HepG2 (cell line): ENCODE data around the gene PRRT2. TPM values are rescaled to one million over a fixed set of nuclear protein-coding genes. Genes with fewer than 3 reads are reported as not detected.

ENCODE experiments used
- BRF2 ChIP-seq: sonication (generic); formaldehyde crosslinking; IDR thresholded peaks from 2 replicates; pipeline ENCODE4 v1.8.1; 2022; ENCODE audit warnings: mild to moderate bottlenecking, missing genetic modification reagents
- FOXA3 ChIP-seq: IDR thresholded peaks from 2 replicates; pipeline ENCODE4 v1.6.1; 2016; ENCODE audit warnings: missing genetic modification reagents, missing compliant biosample characterization
- FOXM1 ChIP-seq: sonication (generic); formaldehyde crosslinking; IDR thresholded peaks from 2 replicates; pipeline ENCODE4 v1.5.0; 2020; ENCODE audit warnings: missing genetic modification reagents
- HOXA7 ChIP-seq: sonication (generic); formaldehyde crosslinking; IDR thresholded peaks from 2 replicates; pipeline ENCODE4 v1.8.1; 2022; ENCODE audit warnings: mild to moderate bottlenecking, missing genetic modification reagents, moderate library complexity
- KLF16 ChIP-seq, 2 experiments: sonication (generic) in 1 of 2; formaldehyde crosslinking in 1 of 2; IDR thresholded peaks; 2 replicates each; pipeline versions ENCODE4 v1.6.1 to v1.8.0; 2016 to 2023; ENCODE audit warnings: missing genetic modification reagents in 2 of 2, missing compliant biosample characterization in 1 of 2
- MNT ChIP-seq: fragments of 450-650 bp; IDR thresholded peaks from 2 replicates; pipeline ENCODE4 v1.6.1; 2016
- NFE2L1 ChIP-seq: sonication (generic); formaldehyde crosslinking; IDR thresholded peaks from 2 replicates; pipeline ENCODE4 v1.4.0; 2020; ENCODE audit warnings: missing genetic modification reagents, mild to moderate bottlenecking, borderline replicate concordance
- PCBP2 ChIP-seq: fragments of 200-400 bp; formaldehyde crosslinking; optimal IDR thresholded peaks from 2 replicates; pipeline ENCODE3; 2018; ENCODE audit warnings: low read length, low read depth; ENCODE audit not compliant: poor library complexity, severe bottlenecking
- PRPF4 ChIP-seq: fragments of 200-400 bp; formaldehyde crosslinking; IDR thresholded peaks from 2 replicates; pipeline ENCODE4 v1.6.1; 2016; ENCODE audit warnings: low read length, low read depth; ENCODE audit not compliant: poor library complexity, severe bottlenecking
- SP1 ChIP-seq, 2 experiments: fragments of 450-650 bp in 1 of 2; sonication (generic) in 1 of 2; formaldehyde crosslinking in 1 of 2; IDR thresholded peaks; 2 replicates each; pipeline versions ENCODE4 v1.4.0 to v1.6.1; 2016 to 2020; ENCODE audit warnings: missing genetic modification reagents in 1 of 2
- SRSF4 ChIP-seq: fragments of 200-400 bp; formaldehyde crosslinking; IDR thresholded peaks from one replicate; pipeline ENCODE4 v1.6.1; 2018; ENCODE audit warnings: mild to moderate bottlenecking, low read depth, low read length, moderate library complexity; ENCODE audit not compliant: poor library complexity, severe bottlenecking
- TAF15 ChIP-seq: fragments of 200-400 bp; formaldehyde crosslinking; IDR thresholded peaks from one replicate; pipeline ENCODE4 v1.6.1; 2018; ENCODE audit warnings: mild to moderate bottlenecking, low read depth, low read length; ENCODE audit not compliant: poor library complexity, severe bottlenecking
- ZBTB37 ChIP-seq: sonication (generic); formaldehyde crosslinking; IDR thresholded peaks from 2 replicates; pipeline ENCODE4 v1.4.0; 2020; ENCODE audit warnings: mild to moderate bottlenecking, missing genetic modification reagents
- ZFP37 ChIP-seq: sonication (generic); formaldehyde crosslinking; IDR thresholded peaks from 2 replicates; pipeline ENCODE4 v1.4.0; 2020; ENCODE audit warnings: missing genetic modification reagents, borderline replicate concordance
- ZFX ChIP-seq: sonication (generic); formaldehyde crosslinking; IDR thresholded peaks from 2 replicates; pipeline ENCODE4 v1.4.0; 2020; ENCODE audit warnings: mild to moderate bottlenecking, low read depth, missing genetic modification reagents, moderate library complexity
- ZFY ChIP-seq: sonication (generic); formaldehyde crosslinking; IDR thresholded peaks from 2 replicates; pipeline ENCODE4 v1.4.0; 2020; ENCODE audit warnings: missing genetic modification reagents
- ZNF510 ChIP-seq: sonication (generic); formaldehyde crosslinking; IDR thresholded peaks from 2 replicates; pipeline ENCODE4 v1.4.0; 2020; ENCODE audit warnings: low read depth, mild to moderate bottlenecking, missing genetic modification reagents
- ZNF564 ChIP-seq: sonication (generic); formaldehyde crosslinking; IDR thresholded peaks from 2 replicates; pipeline ENCODE4 v1.8.1; 2023; ENCODE audit warnings: mild to moderate bottlenecking, missing genetic modification reagents
- polyA plus RNA-seq, 8 experiments: library from polyadenylated mRNA; depleted of rRNA in 3 of 8; stranded (reverse) in 7 of 8; unstranded in 1 of 8; fragments of >200 nt; fragmentation: Illumina TruSeq in 4 of 8; extraction: Trizol in 4 of 8; gene quantifications; 2 replicates each; pipeline versions ENCODE4 v1.2.1 to v1.2.3, GENCODE V29; 2011 to 2016; ENCODE audit warnings: low read depth in 4 of 8, missing spikeins in 1 of 8, mixed read lengths in 1 of 8; ENCODE audit not compliant: insufficient read depth in 1 of 8
- total RNA-seq, 5 experiments: library from RNA; depleted of rRNA; stranded (reverse); fragments of >200 nt; fragmentation: Illumina TruSeq; extraction: Trizol; gene quantifications; 2 replicates each; pipeline ENCODE4 v1.2.3, GENCODE V29; 2016; ENCODE audit warnings: low read depth in 1 of 5
- TF ChIP-seq, protein P1 (sequence below): sonication (generic); formaldehyde crosslinking; IDR thresholded peaks from 2 replicates; pipeline ENCODE4 v1.9.0; 2021; ENCODE audit warnings: missing genetic modification reagents, borderline replicate concordance
- TF ChIP-seq, protein P2 (sequence below): sonication (generic); formaldehyde crosslinking; IDR thresholded peaks from 2 replicates; pipeline ENCODE4 v1.8.0; 2022; ENCODE audit warnings: mild to moderate bottlenecking, missing genetic modification reagents, borderline replicate concordance

PRRT2 gene
- total and polyA plus RNA-seq, 2 of the 13 experiments (the other 11 are each of a cell fraction or from before 2014, with no cell fraction given), result 0.51 to 1.1 TPM

DNA sequence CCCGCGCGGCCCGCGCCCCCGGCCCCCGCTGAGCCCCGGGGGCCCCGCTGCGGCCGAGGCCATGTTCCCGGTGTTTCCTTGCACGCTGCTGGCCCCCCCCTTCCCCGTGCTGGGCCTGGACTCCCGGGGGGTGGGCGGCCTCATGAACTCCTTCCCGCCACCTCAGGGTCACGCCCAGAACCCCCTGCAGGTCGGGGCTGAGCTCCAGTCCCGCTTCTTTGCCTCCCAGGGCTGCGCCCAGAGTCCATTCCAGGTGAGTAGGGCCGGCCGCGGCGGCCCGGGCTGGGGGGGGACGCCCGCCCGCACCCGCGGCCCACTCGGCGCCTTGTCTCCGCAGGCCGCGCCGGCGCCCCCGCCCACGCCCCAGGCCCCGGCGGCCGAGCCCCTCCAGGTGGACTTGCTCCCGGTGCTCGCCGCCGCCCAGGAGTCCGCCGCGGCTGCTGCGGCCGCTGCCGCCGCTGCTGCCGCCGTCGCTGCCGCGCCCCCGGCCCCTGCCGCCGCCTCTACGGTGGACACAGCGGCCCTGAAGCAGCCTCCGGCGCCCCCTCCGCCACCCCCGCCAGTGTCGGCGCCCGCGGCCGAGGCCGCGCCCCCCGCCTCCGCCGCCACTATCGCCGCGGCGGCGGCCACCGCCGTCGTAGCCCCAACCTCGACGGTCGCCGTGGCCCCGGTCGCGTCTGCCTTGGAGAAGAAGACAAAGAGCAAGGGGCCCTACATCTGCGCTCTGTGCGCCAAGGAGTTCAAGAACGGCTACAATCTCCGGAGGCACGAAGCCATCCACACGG is 5.2 kb upstream of the PRRT2 start (continued):
- TF ChIP-seq MNT, result no peak
- TF ChIP-seq KLF16 (CRISPR knock-in tag; IDR thresholded peaks at IDR 0.05), result peak in 1 of 2 experiments; percentile 27; a peak in 1 of 4 replicates
- peak; percentile 81 for TF ChIP-seq ZFY (CRISPR knock-in tag)
- TF ChIP-seq PCBP2, result no peak
- TF ChIP-seq FOXM1 (CRISPR knock-in tag), result no peak
- no peak for TF ChIP-seq HOXA7
- no peak for TF ChIP-seq ZBTB37 (CRISPR knock-in tag)
- no peak for TF ChIP-seq NFE2L1 (CRISPR knock-in tag)
- no peak for TF ChIP-seq ZFP37 (CRISPR knock-in tag)
- no peak for TF ChIP-seq SRSF4
- no peak for TF ChIP-seq ZNF564
- TF ChIP-seq, protein P1, sequence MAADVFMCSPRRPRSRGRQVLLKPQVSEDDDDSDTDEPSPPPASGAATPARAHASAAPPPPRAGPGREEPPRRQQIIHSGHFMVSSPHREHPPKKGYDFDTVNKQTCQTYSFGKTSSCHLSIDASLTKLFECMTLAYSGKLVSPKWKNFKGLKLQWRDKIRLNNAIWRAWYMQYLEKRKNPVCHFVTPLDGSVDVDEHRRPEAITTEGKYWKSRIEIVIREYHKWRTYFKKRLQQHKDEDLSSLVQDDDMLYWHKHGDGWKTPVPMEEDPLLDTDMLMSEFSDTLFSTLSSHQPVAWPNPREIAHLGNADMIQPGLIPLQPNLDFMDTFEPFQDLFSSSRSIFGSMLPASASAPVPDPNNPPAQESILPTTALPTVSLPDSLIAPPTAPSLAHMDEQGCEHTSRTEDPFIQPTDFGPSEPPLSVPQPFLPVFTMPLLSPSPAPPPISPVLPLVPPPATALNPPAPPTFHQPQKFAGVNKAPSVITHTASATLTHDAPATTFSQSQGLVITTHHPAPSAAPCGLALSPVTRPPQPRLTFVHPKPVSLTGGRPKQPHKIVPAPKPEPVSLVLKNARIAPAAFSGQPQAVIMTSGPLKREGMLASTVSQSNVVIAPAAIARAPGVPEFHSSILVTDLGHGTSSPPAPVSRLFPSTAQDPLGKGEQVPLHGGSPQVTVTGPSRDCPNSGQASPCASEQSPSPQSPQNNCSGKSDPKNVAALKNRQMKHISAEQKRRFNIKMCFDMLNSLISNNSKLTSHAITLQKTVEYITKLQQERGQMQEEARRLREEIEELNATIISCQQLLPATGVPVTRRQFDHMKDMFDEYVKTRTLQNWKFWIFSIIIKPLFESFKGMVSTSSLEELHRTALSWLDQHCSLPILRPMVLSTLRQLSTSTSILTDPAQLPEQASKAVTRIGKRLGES (CRISPR knock-in tag), result no peak
- TF ChIP-seq ZNF510 (CRISPR knock-in tag), result 0 out of 2 replicates have a peak, but pooled peaks have one; percentile 41
- TF ChIP-seq ZFX (CRISPR knock-in tag), result peak; percentile 75
- no peak for TF ChIP-seq PRPF4
- TF ChIP-seq TAF15, result no peak
- no peak for TF ChIP-seq BRF2 (CRISPR knock-in tag)
- TF ChIP-seq SP1 (IDR thresholded peaks at IDR 0.05), result no peak
- peak; percentile 78 for TF ChIP-seq SP1 (CRISPR knock-in tag; IDR thresholded peaks at IDR 0.05)
- no peak for TF ChIP-seq FOXA3 (CRISPR knock-in tag)
- TF ChIP-seq, protein P2, sequence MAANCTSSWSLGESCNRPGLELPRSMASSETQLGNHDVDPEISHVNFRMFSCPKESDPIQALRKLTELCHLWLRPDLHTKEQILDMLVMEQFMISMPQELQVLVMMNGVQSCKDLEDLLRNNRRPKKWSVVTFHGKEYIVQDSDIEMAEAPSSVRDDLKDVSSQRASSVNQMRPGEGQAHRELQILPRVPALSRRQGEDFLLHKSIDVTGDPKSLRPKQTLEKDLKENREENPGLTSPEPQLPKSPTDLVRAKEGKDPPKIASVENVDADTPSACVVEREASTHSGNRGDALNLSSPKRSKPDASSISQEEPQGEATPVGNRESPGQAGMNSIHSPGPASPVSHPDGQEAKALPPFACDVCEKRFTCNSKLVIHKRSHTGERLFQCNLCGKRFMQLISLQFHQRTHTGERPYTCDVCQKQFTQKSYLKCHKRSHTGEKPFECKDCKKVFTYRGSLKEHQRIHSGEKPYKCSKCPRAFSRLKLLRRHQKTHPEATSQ (CRISPR knock-in tag), result no peak
